Hair follicle dermal papilla cell (primary cell): ENCODE measurements around the gene NDUFAF8. TPM values are rescaled to one million over a fixed set of nuclear protein-coding genes. Genes with fewer than 3 reads are reported as not detected.

Experiments used
- total RNA-seq: library from RNA; depleted of rRNA; stranded (reverse); fragments of >200 nt; gene quantifications from 2 replicates; pipeline ENCODE4 v1.2.3, GENCODE V29; 2012

Gene NDUFAF8
- total RNA-seq: 9.9 and 13.0 TPM in 2 replicates

GRCh38 chr17:81238815-81239713, at the start of gene NDUFAF8, which contains the start of gene TEPSIN:
Gene NDUFAF8, plus strand, starts transcription at chr17:81239318. Its CDS starts 46 bp downstream, at chr17:81239364.
Gene TEPSIN, minus strand, starts transcription at chr17:81239055. Its CDS starts 22 bp downstream, at chr17:81239033.

GRCh38 chr17:81222906-81223761, 16.0 kb upstream of the NDUFAF8 start, which contains the start of gene CEP131:
Gene CEP131, minus strand, starts transcription at chr17:81222965. Its CDS starts 2,909 bp downstream, at chr17:81220056.

Other genes starting within 250 kb of the NDUFAF8 start
- gene CHMP6, start 247.5 kb upstream of the NDUFAF8 start, total RNA-seq: 22.1 and 22.7 TPM in 2 replicates
- 21.7 and 24.7 TPM in 2 replicates for gene BAIAP2, start 204.2 kb upstream of the NDUFAF8 start, total RNA-seq
- gene PVALEF, start 73.8 kb upstream of the NDUFAF8 start, total RNA-seq: not detected in 2 replicates
- 0.12 and 0.16 TPM in 2 replicates for gene AATK, start 73.1 kb upstream of the NDUFAF8 start, total RNA-seq
- 7.4 and 10.4 TPM in 2 replicates for gene CEP131, start 16.4 kb upstream of the NDUFAF8 start, total RNA-seq
- gene TEPSIN, start 263 bp upstream of the NDUFAF8 start, total RNA-seq: 19.6 and 21.7 TPM in 2 replicates
- 60.6 and 64.4 TPM in 2 replicates for gene SLC38A10, start 56.0 kb downstream of the NDUFAF8 start, total RNA-seq
- gene BAHCC1, start 156.1 kb downstream of the NDUFAF8 start, total RNA-seq: 16.3 and 25.5 TPM in 2 replicates